HUES6 (cell line): ENCODE results near the gene ZSWIM4.

ENCODE experiments used
- H3K27ac ChIP-seq: 2 replicates; pipeline ENCODE4 v1.7.0; 2013; ENCODE audit warnings: low read depth, mild to moderate bottlenecking, low read length, inconsistent platforms
- H3K27me3 ChIP-seq: 2 replicates; pipeline ENCODE4 v1.6.1; 2013; ENCODE audit warnings: low read length; ENCODE audit not compliant: control insufficient read depth, insufficient read depth
- H3K36me3 ChIP-seq: 2 replicates; pipeline ENCODE4 v1.6.1; 2013; ENCODE audit warnings: low read length; ENCODE audit not compliant: control insufficient read depth, insufficient read depth
- H3K4me1 ChIP-seq: 2 replicates; pipeline ENCODE4 v1.6.1; 2013; ENCODE audit warnings: low read length; ENCODE audit not compliant: control insufficient read depth, insufficient read depth
- H3K4me3 ChIP-seq: 2 replicates; pipeline ENCODE4 v1.5.1; 2013; ENCODE audit warnings: low read depth, low read length
- H3K9ac ChIP-seq: one replicate; pipeline ENCODE4 v1.6.1; 2013; ENCODE audit warnings: mild to moderate bottlenecking, low read length
- H3K9me3 ChIP-seq: 2 replicates; pipeline ENCODE4 v1.6.1; 2013; ENCODE audit warnings: low read depth, low read length; ENCODE audit not compliant: control insufficient read depth, insufficient read depth

Gene ZSWIM4

DNA sequence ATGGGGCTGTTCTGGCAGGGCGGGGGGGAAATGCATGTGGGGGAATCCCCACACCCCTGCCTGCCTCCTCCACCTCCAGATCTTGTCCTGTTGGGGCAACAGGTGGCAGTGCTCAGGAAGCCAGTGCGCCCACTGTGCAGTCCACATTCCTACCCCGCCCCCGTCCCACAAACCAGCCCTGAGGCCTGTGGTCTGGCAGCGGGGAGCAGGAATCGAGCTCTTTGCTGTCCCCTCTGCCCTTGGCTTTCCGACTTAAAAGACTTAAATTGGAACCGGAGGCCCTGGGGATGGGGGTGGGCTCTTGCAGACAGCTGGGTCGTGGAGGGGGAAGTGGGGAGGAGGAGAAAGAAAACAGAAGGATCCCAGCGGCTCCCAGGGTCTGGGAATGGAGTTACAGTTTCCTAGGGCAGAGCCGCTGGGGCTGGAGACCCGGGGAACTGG is 86.0 kb downstream of the ZSWIM4 start:
- Histone ChIP-seq H3K27me3 (peaks cover 13% of the 10 kb centered on the region), H3K9me3 (no peaks in the 10 kb centered on the region), H3K36me3 (no peaks in the 10 kb centered on the region), H3K4me1 (peaks cover 27% of the 10 kb centered on the region), H3K27ac (peak overlapping the region; percentile 67; the same call in 1 of the 2 replicates), H3K9ac (peak overlapping the region; percentile 66), H3K4me3 (peak overlapping the region; percentile 40; the same call in 1 of the 2 replicates)
